Measurements from ENCODE around the gene CCL7. TPM values are rescaled to one million over a fixed set of nuclear protein-coding genes. Genes with fewer than 3 reads are reported as not detected.

CCL7 gene
- total RNA-seq, 1 donor from 2014 or later = not detected

Other genes with a start within 250 kb of the CCL7 start
- 24.3 TPM for gene CCL2, start 14.9 kb upstream of the CCL7 start, total RNA-seq
- gene CCL11, start 15.5 kb downstream of the CCL7 start, total RNA-seq = 3.8 TPM
- gene CCL8, start 49.2 kb downstream of the CCL7 start, total RNA-seq = 0.41 TPM
- gene CCL13, start 86.3 kb downstream of the CCL7 start, total RNA-seq = 0.74 TPM
- not detected for gene CCL1, start 93.0 kb downstream of the CCL7 start, total RNA-seq